HG03066 (cell line): ENCODE data around the gene EMP2.
"Not testable (repeated sequence)": the region's sequence is repeated elsewhere in the genome, so short reads cannot be mapped to it uniquely, and the experiment has no call there.

Experiments
- ATAC-seq: cut with Tn5 transposase; IDR thresholded peaks from one replicate; pipeline ENCODE4 v1.9.1; 2021; ENCODE audit warnings: low read depth; ENCODE audit not compliant: unreplicated experiment

Gene EMP2

GRCh38 chr16:10554569-10554968, 25.8 kb downstream of the EMP2 start:
- no peak for ATAC-seq

- ATAC-seq: no peak
Measured at GRCh38 chr16:10552998-10553491, 27.4 kb downstream of the EMP2 start.

- no peak for ATAC-seq
Measured at GRCh38 chr16:10552281-10552680, 28.1 kb downstream of the EMP2 start.

- no peak for ATAC-seq
Measured at GRCh38 chr16:10551881-10552280, 28.5 kb downstream of the EMP2 start.

- no peak for ATAC-seq
Measured at GRCh38 chr16:10548404-10548803, 32.0 kb downstream of the EMP2 start.

GRCh38 chr16:10547708-10548107, 32.7 kb downstream of the EMP2 start:
- no peak for ATAC-seq

GRCh38 chr16:10543231-10543977, 37.0 kb downstream of the EMP2 start:
- no peak for ATAC-seq

- ATAC-seq: no peak
Measured at GRCh38 chr16:10541366-10541765, 39.0 kb downstream of the EMP2 start.

- no peak for ATAC-seq
Measured at GRCh38 chr16:10539793-10540192, 40.6 kb downstream of the EMP2 start.

GRCh38 chr16:10539236-10539635, 41.2 kb downstream of the EMP2 start:
- ATAC-seq: no peak

GRCh38 chr16:10538583-10538982, 41.8 kb downstream of the EMP2 start:
- no peak for ATAC-seq

GRCh38 chr16:10537946-10538345, 42.5 kb downstream of the EMP2 start:
- no peak for ATAC-seq

GRCh38 chr16:10536814-10537389, 43.5 kb downstream of the EMP2 start:
- no peak for ATAC-seq

GRCh38 chr16:10536328-10536727, 44.1 kb downstream of the EMP2 start:
- ATAC-seq: not testable (repeated sequence)

GRCh38 chr16:10535461-10535860, 44.9 kb downstream of the EMP2 start:
- ATAC-seq: no peak

- ATAC-seq: no peak
Measured at GRCh38 chr16:10534748-10535147, 45.6 kb downstream of the EMP2 start.

- ATAC-seq: not testable (repeated sequence)
Measured at GRCh38 chr16:10533612-10534011, 46.8 kb downstream of the EMP2 start.

GRCh38 chr16:10531582-10531981, 48.8 kb downstream of the EMP2 start:
- ATAC-seq: no peak

- ATAC-seq: no peak
Measured at GRCh38 chr16:10530685-10531084, 49.7 kb downstream of the EMP2 start.

GRCh38 chr16:10529895-10530669, 50.3 kb downstream of the EMP2 start:
- ATAC-seq: no peak

GRCh38 chr16:10528635-10529034, 51.8 kb downstream of the EMP2 start:
- no peak for ATAC-seq
